PC-3 (cell line): ENCODE data around the gene EZR. TPM values are rescaled to one million over a fixed set of nuclear protein-coding genes. Genes with fewer than 3 reads are reported as not detected.

ENCODE experiments used
- ATAC-seq: fragments of 200-7000 bp; cut with Tn5 transposase; 2 replicates; pipeline ENCODE4 v1.9.1; 2020; ENCODE audit warnings: mild to moderate bottlenecking, moderate library complexity
- BruUV-seq: library from RNA; stranded (reverse); fragments of 400-500 nt; replicated peaks from 2 replicates; lab custom pipeline; 2021; lab: Mats Ljungman, UMichigan
- CTCF ChIA-PET: fragments of 300-600 bp; sonication (Branson Sonifier 250); formaldehyde crosslinking; loops from one replicate; lab custom pipeline; 2022; ENCODE audit warnings: antibody characterized with exemption; lab: Charles Lee
- POLR2A ChIA-PET: fragments of 300-600 bp; sonication (Branson Sonifier 250); formaldehyde crosslinking; loops from one replicate; lab custom pipeline; 2022; ENCODE audit warnings: antibody characterized with exemption; ENCODE audit not compliant: unreplicated experiment; lab: Charles Lee
- DNase-seq: peaks from one replicate; pipeline ENCODE4 v3.0.0-alpha.2; 2015
- H2AFZ ChIP-seq: fragments of 300-600 bp; sonication (generic); 2 replicates; pipeline ENCODE4 v1.6.0; 2016; ENCODE audit warnings: antibody characterized with exemption, low read length
- H3F3A ChIP-seq: fragments of 300-600 bp; sonication (generic); one replicate; pipeline ENCODE4 v1.6.0; 2017; ENCODE audit warnings: antibody characterized with exemption, low read length, control low read depth, mild to moderate bottlenecking; ENCODE audit not compliant: unreplicated experiment
- H3K27ac ChIP-seq: fragments of 300-600 bp; sonication (generic); 2 replicates; pipeline ENCODE4 v1.5.1; 2016; ENCODE audit warnings: mild to moderate bottlenecking, low read length
- H3K27me3 ChIP-seq: fragments of 300-600 bp; sonication (generic); 2 replicates; pipeline ENCODE4 v1.6.1; 2016; ENCODE audit warnings: low read length, mixed read lengths
- H3K36me3 ChIP-seq: fragments of 300-600 bp; sonication (generic); 2 replicates; pipeline ENCODE4 v1.6.1; 2016; ENCODE audit warnings: low read depth, mixed run types, low read length, mixed read lengths
- H3K4me1 ChIP-seq: fragments of 300-600 bp; sonication (generic); 2 replicates; pipeline ENCODE4 v1.5.1; 2016; ENCODE audit warnings: low read length; ENCODE audit not compliant: insufficient read depth
- H3K4me2 ChIP-seq: fragments of 300-600 bp; sonication (generic); 2 replicates; pipeline ENCODE4 v1.6.0; 2016; ENCODE audit warnings: low read length
- H3K4me3 ChIP-seq: fragments of 300-600 bp; sonication (generic); 2 replicates; pipeline ENCODE4 v1.5.1; 2016; ENCODE audit warnings: mild to moderate bottlenecking, low read length, mixed read lengths
- H3K79me2 ChIP-seq: fragments of 300-600 bp; sonication (generic); 2 replicates; pipeline ENCODE4 v1.6.1; 2017; ENCODE audit warnings: low read length, mixed read lengths
- H3K9ac ChIP-seq: fragments of 300-600 bp; sonication (generic); 2 replicates; pipeline ENCODE4 v1.6.0; 2016; ENCODE audit warnings: mild to moderate bottlenecking, low read length
- H3K9me2 ChIP-seq: fragments of 300-600 bp; sonication (generic); replicated peaks from 2 replicates; pipeline ENCODE4 v1.6.1; 2016; ENCODE audit warnings: mixed run types, low read length, mixed read lengths
- H3K9me3 ChIP-seq: fragments of 300-600 bp; sonication (generic); 2 replicates; pipeline ENCODE4 v1.6.1; 2016; ENCODE audit warnings: low read length, mixed read lengths
- H4K20me1 ChIP-seq: fragments of 300-600 bp; sonication (generic); 2 replicates; pipeline ENCODE4 v1.6.1; 2016; ENCODE audit warnings: low read length, mixed read lengths
- EZH2 ChIP-seq: fragments of 300-600 bp; sonication (generic); IDR thresholded peaks from one replicate; pipeline ENCODE4 v1.6.1; 2017; ENCODE audit warnings: antibody characterized with exemption, mild to moderate bottlenecking, low read length; ENCODE audit not compliant: unreplicated experiment
- EZH2phosphoT487 ChIP-seq: fragments of 300-600 bp; sonication (generic); IDR thresholded peaks from 2 replicates; pipeline ENCODE4 v1.6.1; 2018; ENCODE audit warnings: mild to moderate bottlenecking, antibody characterized with exemption, low read length, borderline replicate concordance
- intact Hi-C: fragments of 100-400 bp; cut with micrococcal nuclease; formaldehyde crosslinking; loops from 2 replicates; pipeline ENCODE4 v1.9.0; 2023
- total RNA-seq: library from RNA; depleted of rRNA; stranded (reverse); fragments of >200 nt; gene quantifications from 2 replicates; pipeline ENCODE4 v1.2.3, GENCODE V29; 2014
- TF ChIP-seq, protein P1 (sequence below): fragments of 300-600 bp; sonication (generic); conservative IDR thresholded peaks from 2 replicates; pipeline ENCODE4 v1.5.1; 2017; ENCODE audit warnings: antibody characterized with exemption, low read depth, mild to moderate bottlenecking, low read length

EZR gene
- total RNA-seq, 1 experiment from 2014 or later = 182 TPM

- H3K9me3 ChIP-seq = no peaks in the 10 kb centered on the region
- H3K4me3 ChIP-seq = 0 out of 2 replicates have a peak overlapping the region, but pooled peaks have one; percentile 4
- H3K4me1 ChIP-seq = peaks cover 31% of the 10 kb centered on the region
- H2AFZ ChIP-seq = no peak overlapping the region
- H3K4me2 ChIP-seq = peak overlapping the region; percentile 23; the same call in 1 of the 2 replicates
- no TSS peak for BruUV-seq
- H3K79me2 ChIP-seq = peaks cover 100% of the 10 kb centered on the region
- no peaks in the 10 kb centered on the region for H3K27me3 ChIP-seq
- peaks cover 95% of the 10 kb centered on the region for H3K36me3 ChIP-seq
- no peaks in the 10 kb centered on the region for H3K9me2 ChIP-seq
- intact Hi-C loops = no loop called here
- CTCF ChIA-PET = no interaction called here
- H4K20me1 ChIP-seq = peaks cover 100% of the 10 kb centered on the region
- no peak for ATAC-seq
- no peak for DNase-seq
- no peaks in the 10 kb centered on the region for H3F3A ChIP-seq
- H3K27ac ChIP-seq = no peak overlapping the region
- POLR2A ChIA-PET = no interaction called here
- H3K9ac ChIP-seq = no peak overlapping the region
- TF ChIP-seq EZH2phosphoT487 = no peak
- TF ChIP-seq, protein P1, sequence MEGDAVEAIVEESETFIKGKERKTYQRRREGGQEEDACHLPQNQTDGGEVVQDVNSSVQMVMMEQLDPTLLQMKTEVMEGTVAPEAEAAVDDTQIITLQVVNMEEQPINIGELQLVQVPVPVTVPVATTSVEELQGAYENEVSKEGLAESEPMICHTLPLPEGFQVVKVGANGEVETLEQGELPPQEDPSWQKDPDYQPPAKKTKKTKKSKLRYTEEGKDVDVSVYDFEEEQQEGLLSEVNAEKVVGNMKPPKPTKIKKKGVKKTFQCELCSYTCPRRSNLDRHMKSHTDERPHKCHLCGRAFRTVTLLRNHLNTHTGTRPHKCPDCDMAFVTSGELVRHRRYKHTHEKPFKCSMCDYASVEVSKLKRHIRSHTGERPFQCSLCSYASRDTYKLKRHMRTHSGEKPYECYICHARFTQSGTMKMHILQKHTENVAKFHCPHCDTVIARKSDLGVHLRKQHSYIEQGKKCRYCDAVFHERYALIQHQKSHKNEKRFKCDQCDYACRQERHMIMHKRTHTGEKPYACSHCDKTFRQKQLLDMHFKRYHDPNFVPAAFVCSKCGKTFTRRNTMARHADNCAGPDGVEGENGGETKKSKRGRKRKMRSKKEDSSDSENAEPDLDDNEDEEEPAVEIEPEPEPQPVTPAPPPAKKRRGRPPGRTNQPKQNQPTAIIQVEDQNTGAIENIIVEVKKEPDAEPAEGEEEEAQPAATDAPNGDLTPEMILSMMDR = no peak
- TF ChIP-seq EZH2 = no peak
Observed at GRCh38 chr6:158812611-158813010, 6.6 kb downstream of the EZR start.

GRCh38 chr6:158810155-158811095, 8.7 kb downstream of the EZR start:
- H3K36me3 ChIP-seq = peaks cover 85% of the 10 kb centered on the region
- intact Hi-C loops = no loop called here
- DNase-seq = no peak
- CTCF ChIA-PET = interaction anchor here (0.6 kb wide), 1 partner anchor 127 kb away, joined by 8 read pairs; no protein-coding TSS in a partner anchor
- peaks cover 100% of the 10 kb centered on the region for H3K79me2 ChIP-seq
- H3K4me1 ChIP-seq = peaks cover 43% of the 10 kb centered on the region
- H3F3A ChIP-seq = no peaks in the 10 kb centered on the region
- no peaks in the 10 kb centered on the region for H3K9me2 ChIP-seq
- ATAC-seq = no peak
- TF ChIP-seq EZH2phosphoT487 = no peak
- no peak for TF ChIP-seq EZH2
- TF ChIP-seq, protein P1 = no peak
- BruUV-seq = no TSS peak
- no peak overlapping the region for H3K4me2 ChIP-seq
- no peak overlapping the region for H3K9ac ChIP-seq
- no peak overlapping the region for H2AFZ ChIP-seq
- POLR2A ChIA-PET = interaction anchor here (0.7 kb wide), 1 partner anchor 30 kb away, joined by 4 read pairs; no protein-coding TSS in a partner anchor
- H4K20me1 ChIP-seq = peaks cover 98% of the 10 kb centered on the region
- H3K9me3 ChIP-seq = no peaks in the 10 kb centered on the region
- no peak overlapping the region for H3K4me3 ChIP-seq
- no peaks in the 10 kb centered on the region for H3K27me3 ChIP-seq
- H3K27ac ChIP-seq = no peak overlapping the region
